Ectodermal cell (in vitro differentiated cells): ENCODE results near the gene NUP85.

Source experiments
- H3K27ac ChIP-seq: 2 replicates; pipeline ENCODE4 v1.7.0; 2013; ENCODE audit warnings: mild to moderate bottlenecking, low read depth, low read length; ENCODE audit not compliant: insufficient read depth, poor library complexity, severe bottlenecking
- H3K27me3 ChIP-seq: 2 replicates; pipeline ENCODE4 v1.7.0; 2013; ENCODE audit warnings: mild to moderate bottlenecking, low read length; ENCODE audit not compliant: insufficient read depth, control insufficient read depth, poor library complexity, severe bottlenecking
- H3K36me3 ChIP-seq: one replicate; pipeline ENCODE4 v1.7.0; 2013; ENCODE audit warnings: low read length; ENCODE audit not compliant: control insufficient read depth, insufficient read depth
- H3K4me1 ChIP-seq: one replicate; pipeline ENCODE4 v1.7.0; 2013; ENCODE audit warnings: low read length; ENCODE audit not compliant: control insufficient read depth, insufficient read depth
- H3K4me3 ChIP-seq: 2 replicates; pipeline ENCODE4 v1.7.0; 2013; ENCODE audit warnings: low read depth, low read length, control low read depth; ENCODE audit not compliant: insufficient read depth
- H3K9me3 ChIP-seq: 2 replicates; pipeline ENCODE4 v1.7.0; 2013; ENCODE audit warnings: mild to moderate bottlenecking, low read length, moderate library complexity; ENCODE audit not compliant: control insufficient read depth
- WGBS, 2 experiments: methylation state at CpG; one replicate each; pipeline ENCODE4 v1.1.7; 2013; ENCODE audit warnings: missing lambda C conversion rate in 2 of 2; 5-methylcytosine and 5-hydroxymethylcytosine counted together

Gene NUP85

DNA sequence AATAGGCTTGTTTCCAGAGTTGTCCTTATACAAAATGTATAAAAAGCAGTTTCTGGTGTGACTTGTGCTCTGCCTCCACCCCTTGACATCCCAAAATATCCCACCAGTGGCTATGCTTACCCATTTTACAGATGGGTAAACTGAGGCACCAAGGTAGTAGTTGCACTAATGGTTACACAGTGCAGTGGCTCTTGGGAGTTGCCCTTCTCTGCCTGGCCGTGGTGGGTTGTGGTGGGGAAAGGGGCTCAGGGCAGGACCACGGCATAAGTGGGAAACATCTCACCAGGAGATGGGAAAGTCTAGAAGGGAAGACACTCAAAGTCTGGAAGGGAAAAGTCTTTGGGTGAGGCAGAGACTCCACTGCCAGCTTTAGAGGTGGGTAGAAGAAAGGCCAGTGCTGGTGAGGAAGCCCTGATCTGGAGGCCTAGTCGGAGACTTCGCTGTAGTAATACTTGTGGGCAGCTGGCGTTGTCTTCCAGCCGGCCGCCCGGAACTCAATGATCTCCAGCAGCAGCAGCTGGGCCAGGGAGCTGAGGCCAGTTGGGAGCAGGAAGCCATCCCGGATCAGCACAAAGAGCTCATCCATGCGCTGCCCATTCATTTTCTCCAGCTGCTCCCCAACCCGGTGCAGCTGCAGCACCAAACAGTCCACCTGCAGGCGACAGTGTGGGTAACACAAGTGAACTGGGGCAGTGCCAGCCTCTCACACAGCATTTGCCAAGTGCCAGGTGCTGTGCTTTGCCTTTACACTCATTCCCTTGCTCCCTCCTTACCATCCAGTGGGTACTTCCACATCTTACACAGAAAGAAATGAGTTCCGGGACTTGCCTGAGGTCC lies 61.1 kb downstream of the NUP85 start:
- H3K9me3 ChIP-seq = no peaks in the 10 kb centered on the region
- WGBS, 2 experiments = 94 to 95% methylated on average over 13 of the region's 13 CpGs
- H3K27ac ChIP-seq = no peak overlapping the region
- peaks cover 27% of the 10 kb centered on the region for H3K36me3 ChIP-seq
- peaks cover 8% of the 10 kb centered on the region for H3K4me1 ChIP-seq
- H3K4me3 ChIP-seq = no peak overlapping the region
- peaks cover 2% of the 10 kb centered on the region for H3K27me3 ChIP-seq

DNA sequence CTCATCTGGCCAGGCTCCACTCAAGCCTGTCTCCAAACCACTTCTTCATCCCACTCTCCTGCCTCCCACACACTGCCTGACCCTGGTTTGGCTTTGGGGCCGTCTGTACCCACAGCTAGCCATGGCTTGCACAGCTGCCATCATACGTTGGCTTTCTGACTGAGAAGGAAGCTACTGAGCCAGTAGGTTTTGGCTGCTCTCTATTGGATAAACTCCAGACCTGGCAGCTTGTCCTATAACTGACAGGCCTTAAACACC lies 61.6 kb downstream of the NUP85 start:
- H3K27me3 ChIP-seq = peaks cover 7% of the 10 kb centered on the region
- H3K36me3 ChIP-seq = peaks cover 27% of the 10 kb centered on the region
- no peak overlapping the region for H3K4me3 ChIP-seq
- 92 to 93% methylated on average over 2 of the region's 2 CpGs for WGBS, 2 experiments
- no peaks in the 10 kb centered on the region for H3K9me3 ChIP-seq
- no peak overlapping the region for H3K27ac ChIP-seq
- peaks cover 11% of the 10 kb centered on the region for H3K4me1 ChIP-seq

GRCh38 chr17:75267411-75268232 lies 62.1 kb downstream of the NUP85 start:
- H3K4me1 ChIP-seq = peaks cover 9% of the 10 kb centered on the region
- H3K4me3 ChIP-seq = no peak overlapping the region
- peaks cover 27% of the 10 kb centered on the region for H3K36me3 ChIP-seq
- no peaks in the 10 kb centered on the region for H3K9me3 ChIP-seq
- no peak overlapping the region for H3K27ac ChIP-seq
- 63 to 66% methylated on average over 14 of the region's 14 CpGs for WGBS, 2 experiments
- H3K27me3 ChIP-seq = peaks cover 7% of the 10 kb centered on the region

DNA sequence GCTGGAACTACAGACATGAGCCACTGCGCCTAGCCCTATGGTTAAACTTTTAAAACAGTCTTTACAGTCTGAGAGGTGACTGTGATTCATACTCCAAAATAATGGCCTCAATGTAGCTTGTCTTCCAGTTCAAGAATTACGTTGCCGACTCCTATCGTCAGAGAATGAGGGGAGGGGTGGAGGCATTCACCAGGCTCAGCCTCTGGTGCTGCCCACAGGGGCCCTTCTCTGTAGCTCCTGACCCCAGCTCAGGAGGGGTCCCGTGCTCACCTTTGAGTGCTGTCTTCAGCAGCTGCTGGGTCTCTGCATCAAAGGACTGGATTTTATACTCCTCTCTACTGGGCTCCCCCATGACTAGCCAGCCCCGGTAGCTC lies 64.4 kb downstream of the NUP85 start:
- WGBS, 2 experiments = 38 to 40% methylated on average over 6 of the region's 6 CpGs
- Histone ChIP-seq H3K36me3 (peaks cover 17% of the 10 kb centered on the region), H3K4me3 (peak overlapping the region; percentile 96), H3K27me3 (peaks cover 7% of the 10 kb centered on the region), H3K4me1 (peaks cover 7% of the 10 kb centered on the region), H3K27ac (no peak overlapping the region), H3K9me3 (no peaks in the 10 kb centered on the region)

DNA sequence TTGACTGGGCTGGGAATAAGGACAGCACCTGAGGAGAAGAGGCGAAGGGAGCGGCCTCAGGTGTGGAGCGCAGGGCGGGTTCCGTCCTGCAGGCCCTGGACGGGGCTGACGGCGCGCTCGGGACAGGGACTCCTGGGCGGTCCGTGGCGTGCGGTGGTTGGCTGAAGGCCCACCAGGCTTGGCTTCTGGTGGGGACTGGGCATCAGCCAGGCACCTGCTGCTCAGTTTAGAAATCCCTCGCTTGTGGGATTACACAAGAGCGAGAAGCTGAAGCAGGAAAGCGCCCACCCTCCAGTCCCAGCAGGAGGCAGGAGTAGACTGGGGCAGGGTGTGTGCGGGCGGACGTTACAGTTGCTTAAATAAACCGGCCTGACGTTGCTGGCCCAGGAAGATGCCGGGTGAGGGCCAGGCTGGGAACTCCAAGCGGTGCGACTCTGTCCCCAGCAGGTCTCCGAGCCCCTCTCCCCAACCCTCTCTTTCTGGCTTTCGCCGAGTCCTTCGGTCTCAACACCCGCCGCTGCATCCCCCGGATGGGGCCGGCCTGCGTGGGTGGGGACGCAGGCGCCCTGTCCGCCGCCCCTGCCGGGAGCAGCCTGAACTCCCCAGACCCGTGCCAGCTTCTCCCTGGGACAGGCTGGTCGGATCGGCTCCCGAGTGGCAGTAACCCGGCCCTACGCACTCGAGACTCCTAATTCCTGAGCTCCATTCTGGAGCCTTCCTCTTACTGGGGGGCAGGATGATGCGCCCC lies 64.9 kb downstream of the NUP85 start:
- H3K9me3 ChIP-seq = no peaks in the 10 kb centered on the region
- 2% methylated on average over 47 of the region's 47 CpGs for WGBS, 2 experiments
- H3K4me1 ChIP-seq = peaks cover 7% of the 10 kb centered on the region
- peaks cover 15% of the 10 kb centered on the region for H3K36me3 ChIP-seq
- H3K4me3 ChIP-seq = peak overlapping the region; percentile 96
- peak overlapping the region; percentile 60 for H3K27ac ChIP-seq
- H3K27me3 ChIP-seq = peaks cover 7% of the 10 kb centered on the region

DNA sequence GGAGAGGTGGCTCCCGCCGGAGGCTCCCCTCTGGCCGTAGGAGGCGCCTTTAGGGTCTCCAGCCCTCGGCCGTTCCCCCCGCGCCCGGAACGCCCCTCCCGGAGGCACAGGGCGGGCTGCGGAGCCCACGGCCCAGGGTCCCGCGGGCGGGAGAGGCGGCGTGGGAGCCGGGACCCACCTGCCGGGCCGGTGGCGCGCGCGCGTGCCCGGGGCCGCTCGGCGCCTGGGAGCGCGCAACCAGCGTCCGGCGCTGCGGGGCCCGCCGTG lies 65.4 kb downstream of the NUP85 start, which contains the start of gene MIF4GD:
MIF4GD (minus strand) TSS at position 266 of the 267 bp plus-strand sequence. CDS start 1,036 bp downstream, outside the sequence.
- Histone ChIP-seq H3K27ac (peak within 1 kb of the TSS; percentile 60), H3K4me3 (peak within 1 kb of the TSS; percentile 96), H3K36me3 (peaks cover 10% of the 10 kb centered on the region), H3K9me3 (no peaks in the 10 kb centered on the region), H3K4me1 (peaks cover 7% of the 10 kb centered on the region), H3K27me3 (peaks cover 7% of the 10 kb centered on the region)
- WGBS, 2 experiments = 0% methylated on average over 39 of the region's 39 CpGs

- H3K4me1 ChIP-seq = peaks cover 7% of the 10 kb centered on the region
- no peaks in the 10 kb centered on the region for H3K9me3 ChIP-seq
- H3K36me3 ChIP-seq = peaks cover 5% of the 10 kb centered on the region
- H3K4me3 ChIP-seq = peak overlapping the region; percentile 96
- 1% methylated on average over 74 of the region's 74 CpGs for WGBS, 2 experiments
- peaks cover 7% of the 10 kb centered on the region for H3K27me3 ChIP-seq
- H3K27ac ChIP-seq = no peak overlapping the region
Observed at GRCh38 chr17:75271233-75271954, 65.9 kb downstream of the NUP85 start.

DNA sequence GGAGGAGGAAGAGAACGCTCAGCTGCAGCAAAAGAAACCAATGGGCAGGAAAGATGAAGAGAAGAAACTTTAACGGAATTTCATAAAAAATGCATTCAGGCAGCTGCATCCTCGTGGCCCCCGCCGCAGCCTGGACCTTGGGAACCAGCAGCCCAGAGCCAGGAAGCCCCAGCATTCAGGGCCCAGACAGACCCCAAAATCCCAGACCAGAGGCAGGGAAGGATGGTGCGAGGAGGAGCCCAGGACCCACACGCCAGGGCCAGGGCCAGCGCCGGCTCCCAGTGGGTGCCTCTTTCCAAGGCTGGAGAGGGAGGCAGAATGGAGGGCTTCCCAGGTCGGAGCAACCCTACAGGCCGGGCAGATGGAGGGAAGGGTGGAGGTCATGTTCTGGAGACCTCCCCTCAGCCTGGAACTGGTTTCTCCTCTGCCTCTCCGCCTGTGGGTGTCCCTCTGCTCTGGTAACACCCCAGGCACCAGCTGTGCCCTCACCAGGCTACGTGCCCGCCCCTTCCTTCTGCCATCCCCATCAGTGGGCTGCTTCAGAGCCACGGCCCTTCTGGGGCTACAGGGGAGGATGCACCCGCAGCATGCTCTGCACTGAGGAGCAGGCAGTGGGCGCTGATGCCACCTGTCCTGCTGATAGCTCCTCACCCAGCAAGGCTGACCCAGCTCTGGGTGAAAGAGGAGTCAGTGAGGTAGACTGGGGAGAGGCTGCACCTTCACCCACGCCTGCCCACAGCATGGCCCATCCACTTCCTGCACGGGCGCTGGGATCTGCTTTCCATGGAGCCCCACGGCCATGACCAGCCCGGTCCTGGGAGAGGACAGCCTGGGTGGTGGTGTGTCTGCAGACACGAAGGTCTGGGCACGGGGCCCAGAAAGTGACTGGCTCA lies 66.7 kb downstream of the NUP85 start:
- Histone ChIP-seq H3K4me3 (peak overlapping the region; percentile 96), H3K27ac (no peak overlapping the region), H3K4me1 (peaks cover 7% of the 10 kb centered on the region), H3K27me3 (peaks cover 7% of the 10 kb centered on the region), H3K9me3 (no peaks in the 10 kb centered on the region), H3K36me3 (no peaks in the 10 kb centered on the region)
- 71% methylated on average over 24 of the region's 24 CpGs for WGBS, 2 experiments

- H3K27me3 ChIP-seq = peaks cover 7% of the 10 kb centered on the region
- H3K27ac ChIP-seq = no peak overlapping the region
- 93 to 99% methylated on average over 3 of the region's 3 CpGs for WGBS, 2 experiments
- H3K4me3 ChIP-seq = no peak overlapping the region
- H3K4me1 ChIP-seq = peaks cover 7% of the 10 kb centered on the region
- no peaks in the 10 kb centered on the region for H3K36me3 ChIP-seq
- H3K9me3 ChIP-seq = no peaks in the 10 kb centered on the region
Observed at GRCh38 chr17:75272848-75273184, 67.3 kb downstream of the NUP85 start.
